PC-9 (cell line): Measurements from ENCODE around the gene CTSH. TPM values are rescaled to one million over a fixed set of nuclear protein-coding genes. Genes with fewer than 3 reads are reported as not detected.

Source experiments
- BruUV-seq: library from RNA; stranded (reverse); fragments of 400-500 nt; replicated peaks from 2 replicates; lab custom pipeline; 2021; lab: Mats Ljungman, UMichigan
- CTCF ChIA-PET: fragments of 300-600 bp; sonication (Branson Sonifier 250); formaldehyde crosslinking; loops from one replicate; lab custom pipeline; 2022; ENCODE audit warnings: antibody characterized with exemption; lab: Charles Lee
- POLR2A ChIA-PET: fragments of 300-600 bp; sonication (Branson Sonifier 250); formaldehyde crosslinking; loops from one replicate; lab custom pipeline; 2022; ENCODE audit warnings: antibody characterized with exemption; ENCODE audit not compliant: unreplicated experiment; lab: Charles Lee
- DNase-seq, 2 experiments: peaks; one replicate each; pipeline versions ENCODE4 v3.0.0 to v3.0.0-alpha.2; 2015 to 2022; ENCODE audit warnings: mixed read lengths in 1 of 2
- H2AFZ ChIP-seq: fragments of 200-600 bp; sonication (generic); 2 replicates; pipeline ENCODE4 v1.8.1; 2017; ENCODE audit warnings: antibody characterized with exemption
- H3F3A ChIP-seq: fragments of 200-600 bp; sonication (generic); 2 replicates; pipeline ENCODE4 v1.8.1; 2017; ENCODE audit warnings: antibody characterized with exemption, mild to moderate bottlenecking, low read depth; ENCODE audit not compliant: insufficient read depth
- H3K27ac ChIP-seq: fragments of 200-600 bp; sonication (generic); 2 replicates; pipeline ENCODE4 v1.6.1; 2016; ENCODE audit warnings: mixed run types
- H3K27me3 ChIP-seq: fragments of 200-600 bp; sonication (generic); 2 replicates; pipeline ENCODE4 v1.6.1; 2016; ENCODE audit warnings: low read depth, mixed run types; ENCODE audit not compliant: insufficient read depth
- H3K36me3 ChIP-seq: fragments of 200-600 bp; sonication (generic); 2 replicates; pipeline ENCODE4 v1.6.1; 2016; ENCODE audit warnings: low read depth, mixed run types
- H3K4me1 ChIP-seq: fragments of 200-600 bp; sonication (generic); replicated peaks from 2 replicates; pipeline ENCODE4 v1.6.1; 2016; ENCODE audit warnings: mixed run types; ENCODE audit not compliant: insufficient read depth
- H3K4me2 ChIP-seq: fragments of 200-600 bp; sonication (generic); 2 replicates; pipeline ENCODE4 v1.6.1; 2017; ENCODE audit warnings: mixed run types
- H3K4me3 ChIP-seq: fragments of 200-600 bp; sonication (generic); 2 replicates; pipeline ENCODE4 v1.6.1; 2016; ENCODE audit warnings: mixed run types
- H3K79me2 ChIP-seq: fragments of 200-600 bp; sonication (generic); 2 replicates; pipeline ENCODE4 v1.6.1; 2017; ENCODE audit warnings: low read depth, mixed run types
- H3K9me2 ChIP-seq: fragments of 200-600 bp; sonication (generic); 2 replicates; pipeline ENCODE4 v1.8.1; 2017; ENCODE audit warnings: mild to moderate bottlenecking; ENCODE audit not compliant: insufficient read depth
- H3K9me3 ChIP-seq: fragments of 200-600 bp; sonication (generic); 2 replicates; pipeline ENCODE4 v1.8.1; 2016; ENCODE audit warnings: low read depth; ENCODE audit not compliant: insufficient read depth
- H4K20me1 ChIP-seq: fragments of 200-600 bp; sonication (generic); 2 replicates; pipeline ENCODE4 v1.8.1; 2017; ENCODE audit not compliant: insufficient read depth
- EZH2 ChIP-seq: fragments of 200-600 bp; sonication (generic); IDR thresholded peaks from 2 replicates; pipeline ENCODE4 v1.8.0; 2017; ENCODE audit warnings: antibody characterized with exemption, low read depth
- intact Hi-C: fragments of 100-400 bp; cut with micrococcal nuclease; formaldehyde crosslinking; loops from one replicate; pipeline ENCODE4 v1.10.0; 2022; ENCODE audit not compliant: unreplicated experiment
- total RNA-seq: library from RNA; stranded (reverse); gene quantifications from 2 replicates; pipeline ENCODE4 v1.2.3, GENCODE V29; 2021
- TF ChIP-seq, protein P1 (sequence below): fragments of 200-600 bp; sonication (generic); conservative IDR thresholded peaks from 2 replicates; pipeline ENCODE4 v1.6.1; 2017; ENCODE audit warnings: mixed run types, antibody characterized with exemption, mild to moderate bottlenecking, moderate library complexity

The CTSH gene
- total RNA-seq, 1 experiment from 2014 or later = 101 TPM

DNA sequence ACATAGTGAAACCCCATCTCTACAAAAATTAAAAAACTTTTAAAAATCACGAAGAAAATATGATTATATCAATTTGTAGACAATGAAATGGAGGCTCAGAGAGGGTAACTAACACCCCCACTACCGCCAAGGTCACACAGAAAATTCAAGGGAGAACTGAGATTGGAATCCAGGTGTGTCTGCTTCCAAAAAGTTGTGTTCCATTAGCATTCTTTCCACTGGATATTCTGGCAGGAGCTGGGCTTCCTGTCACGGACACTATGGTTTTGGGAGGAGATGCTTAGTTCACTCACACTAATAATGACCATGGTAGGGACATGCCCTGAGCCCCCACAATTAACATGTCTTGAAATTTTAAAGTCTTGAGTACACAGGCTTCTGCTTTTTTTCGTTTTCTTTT is 28.8 kb downstream of the CTSH start:
- Histone ChIP-seq H3F3A (peaks cover 26% of the 10 kb centered on the region; the same call in 1 of the 2 replicates), H3K9me2 (no peaks in the 10 kb centered on the region), H3K4me3 (no peak overlapping the region), H3K79me2 (0 out of 2 replicates have a peak, but pooled peaks cover 3% of the 10 kb centered on the region), H3K36me3 (peaks cover 16% of the 10 kb centered on the region), H3K4me2 (no peak overlapping the region), H3K4me1 (no peaks in the 10 kb centered on the region; the same call in 1 of the 2 replicates), H3K27me3 (no peaks in the 10 kb centered on the region), H3K27ac (no peak overlapping the region), H3K9me3 (no peaks in the 10 kb centered on the region), H2AFZ (no peak overlapping the region), H4K20me1 (no peaks in the 10 kb centered on the region)
- intact Hi-C loops = no loop called here
- no TSS peak for BruUV-seq
- DNase-seq = no peak
- CTCF ChIA-PET = no interaction called here
- TF ChIP-seq, protein P1, sequence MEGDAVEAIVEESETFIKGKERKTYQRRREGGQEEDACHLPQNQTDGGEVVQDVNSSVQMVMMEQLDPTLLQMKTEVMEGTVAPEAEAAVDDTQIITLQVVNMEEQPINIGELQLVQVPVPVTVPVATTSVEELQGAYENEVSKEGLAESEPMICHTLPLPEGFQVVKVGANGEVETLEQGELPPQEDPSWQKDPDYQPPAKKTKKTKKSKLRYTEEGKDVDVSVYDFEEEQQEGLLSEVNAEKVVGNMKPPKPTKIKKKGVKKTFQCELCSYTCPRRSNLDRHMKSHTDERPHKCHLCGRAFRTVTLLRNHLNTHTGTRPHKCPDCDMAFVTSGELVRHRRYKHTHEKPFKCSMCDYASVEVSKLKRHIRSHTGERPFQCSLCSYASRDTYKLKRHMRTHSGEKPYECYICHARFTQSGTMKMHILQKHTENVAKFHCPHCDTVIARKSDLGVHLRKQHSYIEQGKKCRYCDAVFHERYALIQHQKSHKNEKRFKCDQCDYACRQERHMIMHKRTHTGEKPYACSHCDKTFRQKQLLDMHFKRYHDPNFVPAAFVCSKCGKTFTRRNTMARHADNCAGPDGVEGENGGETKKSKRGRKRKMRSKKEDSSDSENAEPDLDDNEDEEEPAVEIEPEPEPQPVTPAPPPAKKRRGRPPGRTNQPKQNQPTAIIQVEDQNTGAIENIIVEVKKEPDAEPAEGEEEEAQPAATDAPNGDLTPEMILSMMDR = no peak
- no peak for TF ChIP-seq EZH2
- POLR2A ChIA-PET = no interaction called here

DNA sequence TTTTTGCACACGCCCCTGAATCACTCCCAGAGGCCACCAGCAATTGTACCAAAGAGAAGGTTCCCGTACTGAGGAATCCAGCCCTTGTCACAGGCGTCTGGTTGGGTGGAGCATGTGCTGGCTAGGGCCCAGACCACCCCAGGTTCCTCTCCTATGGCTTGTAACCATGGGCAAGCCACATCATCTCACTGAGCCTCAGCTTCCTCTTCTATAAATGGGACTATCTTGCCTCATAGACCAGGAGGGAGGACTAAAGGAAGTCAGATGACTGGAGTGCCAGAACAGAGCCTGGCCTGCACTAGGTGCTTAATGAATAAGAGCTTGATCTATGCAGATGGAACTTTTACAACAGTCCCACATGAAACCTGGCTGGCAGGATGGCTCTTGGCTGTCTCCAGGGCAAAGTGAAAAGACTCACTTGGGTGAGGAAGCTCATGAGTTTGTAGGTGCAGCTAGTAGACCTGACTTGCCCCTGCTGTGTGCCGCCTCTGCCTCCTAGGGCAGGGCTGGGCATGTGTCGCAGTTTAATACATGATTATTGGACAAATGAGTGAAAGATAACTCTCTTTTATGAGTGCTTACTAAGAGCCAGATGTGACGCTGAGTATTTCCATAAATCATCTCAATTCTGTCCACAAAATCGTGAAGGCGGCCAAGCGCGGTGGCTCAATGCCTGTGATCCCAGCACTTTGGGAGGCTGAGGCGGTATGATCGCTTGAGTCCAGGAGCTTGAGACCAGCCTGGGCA is 29.3 kb downstream of the CTSH start:
- ChIA-PET CTCF (no interaction called here), POLR2A (no interaction called here)
- no peak for DNase-seq
- Histone ChIP-seq H4K20me1 (no peaks in the 10 kb centered on the region), H3K4me3 (no peak overlapping the region), H3K27me3 (no peaks in the 10 kb centered on the region), H3F3A (peaks cover 26% of the 10 kb centered on the region; the same call in 1 of the 2 replicates), H3K9me3 (no peaks in the 10 kb centered on the region), H3K4me1 (no peaks in the 10 kb centered on the region; the same call in 1 of the 2 replicates), H3K9me2 (no peaks in the 10 kb centered on the region), H3K36me3 (peaks cover 16% of the 10 kb centered on the region), H3K4me2 (no peak overlapping the region), H2AFZ (no peak overlapping the region), H3K79me2 (0 out of 2 replicates have a peak, but pooled peaks cover 3% of the 10 kb centered on the region), H3K27ac (no peak overlapping the region)
- intact Hi-C loops = no loop called here
- BruUV-seq = no TSS peak
- TF ChIP-seq EZH2 = no peak
- TF ChIP-seq, protein P1 = no peak

DNA sequence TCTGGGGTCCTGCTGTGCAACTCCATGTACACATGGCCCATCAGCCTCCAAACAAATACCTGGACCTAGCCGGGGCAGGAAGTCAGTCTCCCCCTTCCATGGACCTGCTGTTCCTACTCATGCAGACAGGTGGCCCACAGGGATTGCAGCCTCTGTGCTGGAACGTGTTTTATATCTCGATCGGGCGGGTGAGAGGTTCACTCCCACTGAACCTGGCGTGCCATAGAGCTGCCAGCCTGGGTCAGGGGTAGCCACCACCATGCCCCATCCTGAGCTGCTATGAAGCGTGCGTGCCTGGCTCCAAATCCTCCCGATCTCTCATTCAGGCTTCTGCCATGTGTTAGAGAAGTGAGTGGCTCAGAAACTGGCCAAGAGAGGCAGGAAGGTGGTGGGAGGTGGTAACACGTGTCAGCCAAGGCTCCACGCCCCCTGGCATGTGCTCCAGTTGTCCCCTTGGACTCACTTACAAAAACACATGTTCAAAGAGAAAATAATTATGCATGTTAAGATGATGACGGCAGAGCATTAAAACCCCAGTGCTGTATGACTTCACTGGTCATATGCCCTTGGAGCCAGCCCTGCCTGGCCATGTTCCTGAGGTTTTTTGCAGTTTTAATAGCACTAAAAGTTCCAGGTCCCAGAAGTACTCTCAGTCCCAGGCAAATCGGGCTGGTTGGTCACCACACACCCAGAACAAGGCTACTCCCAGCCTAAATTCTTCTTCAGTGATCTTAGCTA is 30.6 kb downstream of the CTSH start:
- H3K27ac ChIP-seq = no peak overlapping the region
- peaks cover 13% of the 10 kb centered on the region for H3K36me3 ChIP-seq
- no peaks in the 10 kb centered on the region for H3K9me3 ChIP-seq
- no peaks in the 10 kb centered on the region for H3K27me3 ChIP-seq
- intact Hi-C loops = loop anchor here (5.0 kb wide), 1 partner anchor 63 kb away; no protein-coding TSS in a partner anchor
- H4K20me1 ChIP-seq = no peaks in the 10 kb centered on the region
- no peak overlapping the region for H3K4me3 ChIP-seq
- H3K79me2 ChIP-seq = 0 out of 2 replicates have a peak, but pooled peaks cover 3% of the 10 kb centered on the region
- no peaks in the 10 kb centered on the region for H3K9me2 ChIP-seq
- H3F3A ChIP-seq = peaks cover 16% of the 10 kb centered on the region; the same call in 1 of the 2 replicates
- H2AFZ ChIP-seq = no peak overlapping the region
- TF ChIP-seq EZH2 = no peak
- TF ChIP-seq, protein P1 = peak; percentile 52; the same call in 1 of the 2 replicates
- ChIA-PET CTCF (interaction anchor here (0.7 kb wide), 1 partner anchor 1002 kb away, joined by 3 read pairs; no protein-coding TSS in a partner anchor), POLR2A (interaction anchor here (0.9 kb wide), 1 partner anchor 28 kb away, joined by 8 read pairs; no protein-coding TSS in a partner anchor)
- H3K4me1 ChIP-seq = no peaks in the 10 kb centered on the region; the same call in 1 of the 2 replicates
- DNase-seq = no peak
- no TSS peak for BruUV-seq
- no peak overlapping the region for H3K4me2 ChIP-seq
